SK-N-SH (cell line): ENCODE measurements around the gene PROX2. TPM values are rescaled to one million over a fixed set of nuclear protein-coding genes. Genes with fewer than 3 reads are reported as not detected.

ENCODE experiments used
- CTCF ChIA-PET: fragments of 300-600, 350-600 bp; formaldehyde crosslinking; extraction: SDS; loops from one replicate; lab custom pipeline; 2021; lab: Yijun Ruan, JAX
- POLR2A ChIA-PET: fragments of 350-600 bp; sonication (Branson Sonifier 250); formaldehyde crosslinking; extraction: SDS; loops from one replicate; lab custom pipeline; 2020; ENCODE audit warnings: antibody characterized with exemption, inconsistent platforms; lab: Yijun Ruan, JAX
- DNase-seq: peaks from one replicate; pipeline ENCODE4 v3.0.0; 2012
- H2AFZ ChIP-seq: fragments of 200-600 bp; sonication (generic); 2 replicates; pipeline ENCODE4 v1.8.1; 2016; ENCODE audit warnings: antibody characterized with exemption, mild to moderate bottlenecking, low read depth
- H3F3A ChIP-seq: fragments of 200-600 bp; sonication (generic); replicated peaks from 2 replicates; pipeline ENCODE3; 2016; ENCODE audit warnings: antibody characterized with exemption, mild to moderate bottlenecking; ENCODE audit not compliant: insufficient read depth
- H3K27ac ChIP-seq, 2 experiments: fragments of 200-500 bp in 1 of 2; fragments of 200-600 bp in 1 of 2; sonication (Bioruptor generic) in 1 of 2; sonication (generic), shearing (Covaris generic) in 1 of 2; 2 replicates each; pipeline versions ENCODE4 v1.5.1 to v1.6.1; 2014 to 2016; ENCODE audit warnings: low read depth in 2 of 2, inconsistent platforms in 1 of 2, low read length in 1 of 2, mild to moderate bottlenecking in 1 of 2, mixed read lengths in 1 of 2
- H3K27me3 ChIP-seq: fragments of 200-600 bp; sonication (generic), shearing (Covaris generic); 2 replicates; pipeline ENCODE4 v1.6.1; 2016; ENCODE audit warnings: mixed run types; ENCODE audit not compliant: insufficient read depth
- H3K36me3 ChIP-seq, 2 experiments: fragments of 200-500 bp in 1 of 2; fragments of 200-600 bp in 1 of 2; sonication (Bioruptor generic) in 1 of 2; sonication (generic) in 1 of 2; replicated peaks in 1 of 2; 2 replicates each; pipeline versions ENCODE3 to v1.5.1; 2014 to 2016; ENCODE audit warnings: low read length in 1 of 2, mild to moderate bottlenecking in 1 of 2; ENCODE audit not compliant: insufficient read depth in 2 of 2, control insufficient read depth in 1 of 2
- H3K4me1 ChIP-seq, 2 experiments: fragments of 200-500 bp in 1 of 2; fragments of 200-600 bp in 1 of 2; sonication (Bioruptor generic) in 1 of 2; sonication (generic), shearing (Covaris generic) in 1 of 2; 2 replicates each; pipeline versions ENCODE4 v1.5.1 to v1.6.1; 2014 to 2016; ENCODE audit warnings: low read depth in 1 of 2, low read length in 1 of 2, mixed run types in 1 of 2; ENCODE audit not compliant: insufficient read depth in 2 of 2, control insufficient read depth in 1 of 2
- H3K4me2 ChIP-seq: fragments of 200-600 bp; sonication (generic), shearing (Covaris generic); 2 replicates; pipeline ENCODE4 v1.6.1; 2017; ENCODE audit warnings: mixed run types
- H3K4me3 ChIP-seq, 2 experiments: fragments of 200-500 bp in 1 of 2; fragments of 200-600 bp in 1 of 2; sonication (Bioruptor generic) in 1 of 2; sonication (generic), shearing (Covaris generic) in 1 of 2; 2 replicates each; pipeline versions ENCODE4 v1.5.1 to v1.8.1; 2014 to 2016; ENCODE audit warnings: low read depth in 2 of 2, inconsistent platforms in 1 of 2, low read length in 1 of 2, mild to moderate bottlenecking in 1 of 2, mixed read lengths in 1 of 2, moderate library complexity in 1 of 2
- H3K79me2 ChIP-seq: fragments of 200-600 bp; sonication (generic); 2 replicates; pipeline ENCODE4 v1.8.1; 2017; ENCODE audit warnings: mild to moderate bottlenecking; ENCODE audit not compliant: insufficient read depth
- H3K9ac ChIP-seq: fragments of 200-600 bp; sonication (generic); 2 replicates; pipeline ENCODE4 v1.6.1; 2017; ENCODE audit warnings: mixed run types
- H3K9me2 ChIP-seq: fragments of 200-600 bp; sonication (generic); 2 replicates; pipeline ENCODE4 v1.6.1; 2017; ENCODE audit warnings: mixed run types
- H3K9me3 ChIP-seq: fragments of 200-600 bp; sonication (generic); 2 replicates; pipeline ENCODE4 v1.6.1; 2017; ENCODE audit warnings: mixed run types, mild to moderate bottlenecking, moderate library complexity
- H4K20me1 ChIP-seq: fragments of 200-600 bp; sonication (generic); 2 replicates; pipeline ENCODE4 v1.6.1; 2017; ENCODE audit warnings: mild to moderate bottlenecking, mixed run types; ENCODE audit not compliant: insufficient read depth
- CHD2 ChIP-seq: fragments of 150-350 bp; IDR thresholded peaks from 2 replicates; pipeline ENCODE4 v1.6.1; 2018; ENCODE audit warnings: low read length; ENCODE audit not compliant: partially characterized antibody
- EP300 ChIP-seq, 2 experiments: IDR thresholded peaks; 2 replicates each; pipeline versions ENCODE4 v1.4.0 to v1.6.1; 2012; ENCODE audit warnings: borderline replicate concordance in 1 of 2, low read depth in 1 of 2, low read length in 1 of 2
- EZH2phosphoT487 ChIP-seq: fragments of 200-600 bp; sonication (generic); IDR thresholded peaks from 2 replicates; pipeline ENCODE4 v1.6.1; 2017; ENCODE audit warnings: low read depth, mixed run types, mild to moderate bottlenecking, antibody characterized with exemption, moderate library complexity, borderline replicate concordance
- FOSL2 ChIP-seq: IDR thresholded peaks from 2 replicates; pipeline ENCODE4 v1.4.0; 2012; ENCODE audit warnings: low read depth, mild to moderate bottlenecking, moderate library complexity, borderline replicate concordance
- IRF3 ChIP-seq: fragments of 150-350 bp; IDR thresholded peaks from 2 replicates; pipeline ENCODE4 v1.6.1; 2016; ENCODE audit warnings: mild to moderate bottlenecking, low read depth, low read length
- JUND ChIP-seq: IDR thresholded peaks from 2 replicates; pipeline ENCODE4 v1.4.0; 2012
- MAX ChIP-seq: IDR thresholded peaks from 2 replicates; pipeline ENCODE4 v1.4.0; 2012; ENCODE audit warnings: low read depth
- MEF2A ChIP-seq: IDR thresholded peaks from 2 replicates; pipeline ENCODE4 v1.4.0; 2012; ENCODE audit warnings: low read depth, borderline replicate concordance
- MXI1 ChIP-seq: IDR thresholded peaks from 2 replicates; pipeline ENCODE4 v1.6.1; 2012; ENCODE audit warnings: mild to moderate bottlenecking, low read depth, low read length, improper control_type of control experiment
- NFIC ChIP-seq: IDR thresholded peaks from 2 replicates; pipeline ENCODE4 v1.4.0; 2012; ENCODE audit warnings: borderline replicate concordance
- POLR2AphosphoS5 ChIP-seq: IDR thresholded peaks from 2 replicates; pipeline ENCODE4 v1.6.1; 2012; ENCODE audit warnings: low read depth, low read length
- REST ChIP-seq: IDR thresholded peaks from 2 replicates; pipeline ENCODE4 v1.6.1; 2012; ENCODE audit warnings: mild to moderate bottlenecking, low read depth, low read length, moderate library complexity
- RXRA ChIP-seq: IDR thresholded peaks from 2 replicates; pipeline ENCODE4 v1.4.0; 2012; ENCODE audit warnings: low read depth, mild to moderate bottlenecking, borderline replicate concordance
- SIN3A ChIP-seq: IDR thresholded peaks from 2 replicates; pipeline ENCODE4 v1.6.1; 2012; ENCODE audit warnings: low read depth, mild to moderate bottlenecking, low read length, moderate library complexity, borderline replicate concordance
- SMC3 ChIP-seq: IDR thresholded peaks from 2 replicates; pipeline ENCODE4 v1.6.1; 2012; ENCODE audit warnings: low read depth, low read length, improper control_type of control experiment
- USF2 ChIP-seq: fragments of 150-350 bp; IDR thresholded peaks from 2 replicates; pipeline ENCODE4 v1.6.1; 2017; ENCODE audit warnings: antibody characterized with exemption, low read length, low read depth, borderline replicate concordance
- YY1 ChIP-seq: IDR thresholded peaks from 2 replicates; pipeline ENCODE4 v1.4.0; 2012; ENCODE audit warnings: low read depth, mild to moderate bottlenecking
- ZBTB33 ChIP-seq: IDR thresholded peaks from 2 replicates; pipeline ENCODE4 v1.4.0; 2012; ENCODE audit warnings: low read depth, borderline replicate concordance
- WGBS: methylation state at CpG from one replicate; pipeline ENCODE4 v1.1.6; 2017; ENCODE audit warnings: low lambda C conversion rate; 5-methylcytosine and 5-hydroxymethylcytosine counted together
- polyA plus RNA-seq, 3 experiments: library from polyadenylated mRNA; depleted of rRNA; stranded (reverse); fragments of >200 nt; gene quantifications; 2 replicates each; pipeline ENCODE4 v1.2.3, GENCODE V29; 2012

Gene PROX2
- polyA plus RNA-seq, 1 of the 3 experiments (the other 2 are of a cell fraction) = not detected

GRCh38 chr14:74909501-74909900 is 33.6 kb upstream of the PROX2 start:
- no peak overlapping the region for H3K4me3 ChIP-seq
- H3K4me2 ChIP-seq = no peak overlapping the region
- no peaks in the 10 kb centered on the region for H4K20me1 ChIP-seq
- H3K9me3 ChIP-seq = no peaks in the 10 kb centered on the region
- no peak for TF ChIP-seq NFIC
- TF ChIP-seq SMC3 = no peak
- no peak for TF ChIP-seq RXRA
- TF ChIP-seq MAX = no peak
- no peak for TF ChIP-seq EZH2phosphoT487
- TF ChIP-seq EP300 (IDR thresholded peaks at IDR 0.05; ENCODE audit: borderline replicate concordance in 1 of 2, low read depth in 1 of 2, low read length in 1 of 2) = no peak
- no peak for TF ChIP-seq IRF3
- no peak for TF ChIP-seq CHD2
- no peak for TF ChIP-seq ZBTB33
- TF ChIP-seq MXI1 = no peak
- no peak for DNase-seq
- no peak overlapping the region for H2AFZ ChIP-seq
- H3K79me2 ChIP-seq = no peaks in the 10 kb centered on the region
- no peak overlapping the region for H3K27ac ChIP-seq
- H3K36me3 ChIP-seq = peaks cover 0 to 7% of the 10 kb centered on the region in 2 experiments
- no peaks in the 10 kb centered on the region; a peak in 1 of 4 replicates for H3K4me1 ChIP-seq
- POLR2A ChIA-PET = no interaction called here
- no peaks in the 10 kb centered on the region for H3K9me2 ChIP-seq
- H3K9ac ChIP-seq = no peak overlapping the region
- no peaks in the 10 kb centered on the region for H3K27me3 ChIP-seq
- CTCF ChIA-PET = interaction anchor here (1.1 to 26.0 kb wide), 6 partner anchors 15 to 179 kb away, joined by 3 to 537 read pairs (median 74); partner anchors contain the start of genes DLST, PROX2 and YLPM1
- H3F3A ChIP-seq = peaks cover 16% of the 10 kb centered on the region
- 98% methylated on average over 6 of the region's 14 CpGs for WGBS

- CTCF ChIA-PET = interaction anchor here (4.7 to 26.0 kb wide), 6 partner anchors 14 to 181 kb away, joined by 20 to 537 read pairs (median 88); partner anchors contain the start of genes DLST and PROX2
- no peak for DNase-seq
Observed at GRCh38 chr14:74908861-74909341, 33.0 kb upstream of the PROX2 start.

More at GRCh38 chr14:74908861-74909341, 33.0 kb upstream of the PROX2 start:
- POLR2A ChIA-PET = interaction anchor here (1.1 kb wide), 1 partner anchor 26 kb away, joined by 3 read pairs; no protein-coding TSS in a partner anchor
- Histone ChIP-seq H3K79me2 (no peaks in the 10 kb centered on the region), H3K9ac (no peak overlapping the region), H3K27me3 (no peaks in the 10 kb centered on the region), H3F3A (peaks cover 22% of the 10 kb centered on the region), H4K20me1 (no peaks in the 10 kb centered on the region), H3K36me3 (peaks cover 0 to 11% of the 10 kb centered on the region in 2 experiments), H2AFZ (no peak overlapping the region), H3K4me1 (no peaks in the 10 kb centered on the region; a peak in 1 of 4 replicates), H3K4me3 (no peak overlapping the region), H3K9me2 (no peaks in the 10 kb centered on the region), H3K27ac (no peak overlapping the region), H3K4me2 (no peak overlapping the region), H3K9me3 (no peaks in the 10 kb centered on the region)
- 85% methylated on average over 8 of the region's 9 CpGs for WGBS
- TF ChIP-seq EP300 (IDR thresholded peaks at IDR 0.05; ENCODE audit: borderline replicate concordance in 1 of 2, low read depth in 1 of 2, low read length in 1 of 2) = no peak
- no peak for TF ChIP-seq FOSL2
- TF ChIP-seq SIN3A = no peak
- no peak for TF ChIP-seq POLR2AphosphoS5
- no peak for TF ChIP-seq YY1
- TF ChIP-seq MEF2A = no peak
- TF ChIP-seq USF2 = no peak
- TF ChIP-seq REST = no peak
- no peak for TF ChIP-seq JUND
